ENCODE results near the gene NFKBIA. TPM values are rescaled to one million over a fixed set of nuclear protein-coding genes. Genes with fewer than 3 reads are reported as not detected.
"Not testable (repeated sequence)": the region's sequence is repeated elsewhere in the genome, so short reads cannot be mapped to it uniquely, and the experiment has no call there.

NFKBIA gene
- total and polyA plus RNA-seq, 7 donors, result 95.5 to 340 (median 258) TPM

DNA sequence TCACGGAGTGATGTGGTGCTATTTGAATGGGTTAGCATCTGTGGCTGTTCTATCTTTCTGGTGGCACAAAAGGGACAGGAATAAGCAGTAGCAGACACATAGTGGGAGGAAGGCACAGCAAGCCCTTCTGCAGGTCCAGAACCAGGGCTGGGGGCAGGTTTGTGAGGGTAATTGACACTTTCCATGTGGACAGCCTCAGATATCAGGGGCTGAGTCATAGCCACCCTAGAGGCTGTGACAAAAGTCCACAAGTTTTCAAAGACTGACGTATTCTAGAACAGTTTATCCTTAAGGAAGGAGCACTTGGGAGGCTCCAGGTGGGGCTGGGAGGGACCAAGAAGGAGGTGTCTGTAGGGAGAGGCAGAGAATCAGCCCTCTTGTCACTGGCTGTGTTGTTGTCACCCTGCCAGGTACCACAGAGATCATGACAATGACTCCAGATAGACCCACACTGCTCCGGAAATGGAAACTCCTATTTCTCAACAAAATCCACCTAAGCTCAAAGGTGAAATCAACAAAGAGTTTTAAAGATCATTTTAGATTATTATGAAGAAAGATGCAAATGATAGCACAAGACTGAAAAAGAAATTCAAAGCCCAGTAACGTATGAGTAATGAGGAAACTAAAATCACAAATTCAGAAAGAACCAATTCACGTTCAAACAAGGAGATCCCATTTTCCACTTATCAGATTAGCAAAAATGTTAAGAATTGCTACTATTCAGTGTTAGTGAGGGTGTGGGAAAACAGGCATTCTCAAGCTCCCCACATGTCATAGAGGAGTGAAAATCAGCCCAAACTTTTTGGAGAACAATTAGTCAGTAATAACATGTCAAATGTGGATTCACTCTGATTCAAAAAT lies 48.3 kb downstream of the NFKBIA start:
- 18 to 53% methylated on average over 5 of the region's 5 CpGs for WGBS, 2 donors
- intact Hi-C loops (cut with DNase I), result no loop called here
- DNase-seq, result no peak
- H3K27ac ChIP-seq, result no peak overlapping the region
- H3K9me3 ChIP-seq, result no peaks in the 10 kb centered on the region
- TF ChIP-seq EP300 (IDR thresholded peaks at IDR 0.05) (no peak), POLR2A (IDR thresholded peaks at IDR 0.05) (no peak), POLR2AphosphoS5 (IDR thresholded peaks at IDR 0.05) (no peak)
- TF ChIP-seq, protein P1, sequence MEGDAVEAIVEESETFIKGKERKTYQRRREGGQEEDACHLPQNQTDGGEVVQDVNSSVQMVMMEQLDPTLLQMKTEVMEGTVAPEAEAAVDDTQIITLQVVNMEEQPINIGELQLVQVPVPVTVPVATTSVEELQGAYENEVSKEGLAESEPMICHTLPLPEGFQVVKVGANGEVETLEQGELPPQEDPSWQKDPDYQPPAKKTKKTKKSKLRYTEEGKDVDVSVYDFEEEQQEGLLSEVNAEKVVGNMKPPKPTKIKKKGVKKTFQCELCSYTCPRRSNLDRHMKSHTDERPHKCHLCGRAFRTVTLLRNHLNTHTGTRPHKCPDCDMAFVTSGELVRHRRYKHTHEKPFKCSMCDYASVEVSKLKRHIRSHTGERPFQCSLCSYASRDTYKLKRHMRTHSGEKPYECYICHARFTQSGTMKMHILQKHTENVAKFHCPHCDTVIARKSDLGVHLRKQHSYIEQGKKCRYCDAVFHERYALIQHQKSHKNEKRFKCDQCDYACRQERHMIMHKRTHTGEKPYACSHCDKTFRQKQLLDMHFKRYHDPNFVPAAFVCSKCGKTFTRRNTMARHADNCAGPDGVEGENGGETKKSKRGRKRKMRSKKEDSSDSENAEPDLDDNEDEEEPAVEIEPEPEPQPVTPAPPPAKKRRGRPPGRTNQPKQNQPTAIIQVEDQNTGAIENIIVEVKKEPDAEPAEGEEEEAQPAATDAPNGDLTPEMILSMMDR (IDR thresholded peaks at IDR 0.05), result no peak
- H3K4me3 ChIP-seq, result no peak overlapping the region
- no peaks in the 10 kb centered on the region for H3K36me3 ChIP-seq
- no peaks in the 10 kb centered on the region for H3K4me1 ChIP-seq
- H3K27me3 ChIP-seq, result no peaks in the 10 kb centered on the region

DNA sequence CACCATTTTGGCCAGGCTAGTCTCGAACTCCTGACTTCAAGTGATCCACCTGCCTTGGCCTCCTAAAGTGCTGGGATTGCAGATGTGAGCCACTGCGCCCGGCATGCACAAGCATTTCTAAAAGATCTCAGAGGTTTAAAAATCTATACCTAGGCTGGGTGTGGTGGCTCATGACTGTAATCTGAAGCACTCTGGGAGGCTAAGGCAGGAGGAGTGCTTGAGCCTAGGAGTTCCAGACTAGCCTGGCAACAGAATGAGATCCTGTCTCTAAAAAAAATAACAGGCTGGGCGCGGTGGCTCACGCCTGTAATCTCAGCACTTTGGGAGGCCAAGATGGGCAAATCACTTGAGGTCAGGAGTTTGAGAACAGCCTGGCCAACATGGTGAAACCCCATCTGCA lies 49.3 kb downstream of the NFKBIA start:
- WGBS, 2 donors, result 80 to 94% methylated on average over 6 of the region's 6 CpGs
- H3K4me3 ChIP-seq; H3K9me3 ChIP-seq; H3K36me3 ChIP-seq; H3K27me3 ChIP-seq; intact Hi-C loops (cut with DNase I); H3K4me1 ChIP-seq; DNase-seq; H3K27ac ChIP-seq: not testable (repeated sequence)

DNA sequence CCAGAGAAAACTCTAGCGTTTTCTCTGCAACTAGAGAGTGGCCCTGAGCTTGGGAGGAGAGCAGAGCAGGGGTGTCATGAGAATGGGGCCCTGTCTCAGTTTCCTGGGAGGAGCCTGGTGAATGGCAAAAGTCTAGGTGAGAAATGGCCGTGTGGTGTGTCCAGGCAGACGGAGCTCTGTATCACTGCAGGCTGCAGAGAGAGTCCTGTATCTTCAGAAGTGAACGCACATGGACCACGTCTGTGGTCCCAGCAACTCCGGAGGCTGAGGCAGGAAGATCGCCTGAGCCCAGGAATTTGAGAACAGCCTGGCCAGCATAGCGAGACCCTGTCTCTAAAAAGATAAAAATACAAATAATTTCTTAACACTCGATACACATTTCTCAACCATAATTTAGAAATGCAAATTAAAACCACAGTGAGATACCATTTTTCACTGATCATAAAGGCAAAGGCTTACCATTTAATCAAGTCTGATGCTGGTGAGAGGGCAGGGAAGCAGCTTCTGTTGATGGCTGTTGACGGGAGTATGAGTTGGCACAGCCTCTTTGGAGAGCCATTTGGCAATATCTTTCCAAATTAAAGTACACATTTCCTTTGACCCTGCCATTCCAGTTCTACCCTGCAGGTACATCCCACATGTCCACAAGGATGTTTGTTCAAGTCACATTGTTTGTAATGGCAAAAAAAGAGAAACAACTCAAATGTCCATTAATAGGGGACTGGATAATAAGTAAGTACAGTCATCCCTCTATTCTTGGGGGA lies 51.0 kb downstream of the NFKBIA start:
- DNase-seq, result no peak
- no peak overlapping the region for H3K4me3 ChIP-seq
- no peaks in the 10 kb centered on the region for H3K4me1 ChIP-seq
- WGBS, 2 donors, result 74 to 79% methylated on average over 10 of the region's 10 CpGs
- H3K36me3 ChIP-seq, result no peaks in the 10 kb centered on the region
- intact Hi-C loops (cut with DNase I), result no loop called here
- no peak overlapping the region for H3K27ac ChIP-seq
- TF ChIP-seq POLR2AphosphoS5 (IDR thresholded peaks at IDR 0.05), result no peak
- no peak for TF ChIP-seq POLR2A (IDR thresholded peaks at IDR 0.05)
- TF ChIP-seq, protein P1 (IDR thresholded peaks at IDR 0.05), result no peak
- TF ChIP-seq EP300 (IDR thresholded peaks at IDR 0.05), result no peak
- no peaks in the 10 kb centered on the region for H3K27me3 ChIP-seq
- no peaks in the 10 kb centered on the region for H3K9me3 ChIP-seq

DNA sequence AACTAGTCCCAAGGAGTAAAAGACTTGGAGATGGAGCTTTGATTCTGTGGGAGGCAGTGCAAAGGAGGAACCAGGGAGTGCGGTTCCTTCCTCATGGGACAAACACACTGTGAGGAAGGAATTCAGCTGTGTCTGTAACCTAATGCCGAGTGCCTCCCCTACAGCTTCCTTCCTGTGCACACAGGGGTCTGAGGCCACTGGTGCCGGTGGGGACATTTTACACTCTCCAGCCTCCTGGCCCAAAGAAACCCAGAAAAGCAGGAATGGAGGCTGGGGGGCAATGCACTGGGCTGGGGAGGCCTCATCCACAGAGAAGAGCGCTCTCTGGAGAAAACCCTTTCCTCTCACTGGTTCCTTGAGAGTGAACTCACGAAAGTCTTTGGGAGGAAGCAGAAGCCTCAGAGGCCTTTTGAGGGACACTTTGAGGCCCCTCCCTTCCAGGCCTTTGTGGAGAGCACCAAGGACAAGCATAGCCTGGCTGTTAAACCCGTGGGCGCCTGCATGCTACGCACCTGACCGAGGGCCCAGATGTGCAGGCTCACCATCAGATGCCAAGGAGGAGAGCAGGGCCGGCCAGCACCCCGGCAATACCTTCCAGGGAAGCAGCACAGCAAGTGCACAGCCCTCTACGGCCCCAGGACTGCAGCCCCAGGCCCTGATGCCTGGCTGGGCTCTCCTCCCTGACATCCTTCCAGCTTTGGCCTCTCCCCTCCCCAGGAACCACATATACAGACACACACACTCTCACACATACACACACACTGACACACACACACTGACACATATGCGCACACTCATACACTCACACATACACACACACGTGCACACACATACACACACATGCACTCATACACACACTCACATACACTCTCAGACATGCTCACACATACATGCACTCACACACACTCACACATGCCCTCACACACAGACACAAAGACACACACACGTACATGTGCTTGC lies 52.0 kb downstream of the NFKBIA start:
- Histone ChIP-seq H3K4me1 (no peaks in the 10 kb centered on the region), H3K36me3 (no peaks in the 10 kb centered on the region), H3K9me3 (no peaks in the 10 kb centered on the region), H3K4me3 (no peak overlapping the region), H3K27me3 (no peaks in the 10 kb centered on the region), H3K27ac (peak overlapping the region in 2 of 4 donors; percentile 25 to 35)
- intact Hi-C loops (cut with DNase I), result no loop called here
- WGBS, 2 donors, result 70 to 87% methylated on average over 15 of the region's 15 CpGs
- DNase-seq, result peak; percentile 66
- TF ChIP-seq POLR2AphosphoS5 (IDR thresholded peaks at IDR 0.05), result peak in 1 of 4 donors; percentile 37
- TF ChIP-seq, protein P1 (IDR thresholded peaks at IDR 0.05), result no peak

Data from sigmoid colon (tissue), 7 donors.